ENCODE measurements around the gene LGALS9C. TPM values are rescaled to one million over a fixed set of nuclear protein-coding genes. Genes with fewer than 3 reads are reported as not detected.
"Not testable (repeated sequence)": the region's sequence is repeated elsewhere in the genome, so short reads cannot be mapped to it uniquely, and the experiment has no call there.

Gene LGALS9C
- total RNA-seq, 1 experiment from 2014 or later = not detected

DNA sequence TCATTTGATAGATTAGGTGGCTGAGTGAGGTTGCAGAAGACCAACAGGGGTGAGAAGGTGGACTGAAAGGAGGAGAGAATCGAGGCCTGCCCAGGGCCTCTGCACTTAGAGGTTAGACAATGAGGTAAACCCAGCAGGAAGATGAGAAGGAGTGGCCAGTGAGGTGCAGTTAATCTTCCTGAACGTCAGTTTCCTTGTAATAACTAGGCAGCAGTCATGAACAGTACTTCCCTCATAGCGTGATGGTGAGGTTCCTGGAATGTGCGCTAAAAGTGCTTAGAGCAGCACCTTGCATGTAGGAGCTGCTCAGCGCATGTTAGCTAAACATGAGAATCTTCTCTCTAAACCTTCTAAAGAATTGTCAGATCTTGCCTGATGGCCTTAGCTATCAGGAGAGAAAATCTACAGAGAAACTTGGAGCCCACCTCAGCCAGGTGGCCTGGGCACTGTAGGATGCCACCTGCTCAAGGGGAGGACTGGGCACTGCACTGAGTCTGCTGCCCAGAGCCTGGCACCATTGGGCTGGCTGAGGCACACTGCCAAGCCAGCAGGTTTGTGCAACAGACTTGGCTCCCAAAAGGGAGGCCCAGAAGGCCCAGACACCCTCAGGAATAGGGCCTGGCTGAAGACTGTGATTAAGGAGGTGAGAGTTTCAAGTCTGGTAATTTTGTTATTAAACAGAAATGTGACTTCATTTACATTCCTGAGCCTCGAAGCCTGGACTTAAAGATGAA is 10.2 kb upstream of the LGALS9C start:
- ATAC-seq; H2AFZ ChIP-seq (ENCODE audit: low read depth, low read length, poor library complexity, severe bottlenecking); H3K79me2 ChIP-seq (ENCODE audit: insufficient read depth, low read length); H3K4me1 ChIP-seq (ENCODE audit: control insufficient read depth in 1 of 2, insufficient read depth in 2 of 2, low read length in 2 of 2); H3K4me3 ChIP-seq (replicated peaks in 1 of 2; ENCODE audit: low read depth in 1 of 2, low read length in 2 of 2); RAD21 ChIA-PET (ENCODE audit: low non-redundant PET in 1 of 2, low total read pairs in 2 of 2, uncharacterized antibody in 2 of 2, unreplicated experiment in 2 of 2); H3K4me2 ChIP-seq (ENCODE audit: low read length); H3K27me3 ChIP-seq (ENCODE audit: insufficient read depth, low read length); H3K9ac ChIP-seq (ENCODE audit: low read length); intact Hi-C loops (cut with micrococcal nuclease); H4K20me1 ChIP-seq (ENCODE audit: insufficient read depth); H3K36me3 ChIP-seq (ENCODE audit: control insufficient read depth in 1 of 2, insufficient read depth in 2 of 2, low read length in 2 of 2); POLR2A ChIA-PET; BruUV-seq (replicated peaks); H3K9me3 ChIP-seq (ENCODE audit: control insufficient read depth in 1 of 2, insufficient read depth in 1 of 2, low read depth in 1 of 2, low read length in 2 of 2); H3K27ac ChIP-seq (ENCODE audit: low read depth, low read length); CTCF ChIA-PET; DNase-seq (ENCODE audit: low read depth, low spot score); H3K9me2 ChIP-seq (ENCODE audit: insufficient read depth): not testable (repeated sequence)

DNA sequence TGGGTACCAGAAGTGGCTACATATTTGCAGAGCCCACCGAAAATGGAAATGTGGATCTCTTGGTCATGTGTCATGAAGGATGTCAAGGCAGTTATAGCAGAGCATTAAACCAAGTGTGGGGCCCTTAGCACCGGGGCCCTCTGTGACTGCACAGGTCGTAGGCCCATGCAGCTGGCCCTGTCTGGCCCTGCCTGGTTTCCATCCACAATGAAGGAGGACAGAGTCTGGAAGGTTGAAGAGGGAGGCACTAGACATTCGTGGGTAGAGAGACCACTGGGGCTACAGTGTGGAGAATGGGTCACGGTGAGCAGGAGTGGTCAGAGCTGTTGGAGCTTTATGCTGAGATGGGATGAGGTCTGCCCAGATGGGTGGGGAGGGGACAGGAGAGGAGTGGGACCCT is 9.6 kb upstream of the LGALS9C start:
- CTCF ChIA-PET = not testable (repeated sequence)

DNA sequence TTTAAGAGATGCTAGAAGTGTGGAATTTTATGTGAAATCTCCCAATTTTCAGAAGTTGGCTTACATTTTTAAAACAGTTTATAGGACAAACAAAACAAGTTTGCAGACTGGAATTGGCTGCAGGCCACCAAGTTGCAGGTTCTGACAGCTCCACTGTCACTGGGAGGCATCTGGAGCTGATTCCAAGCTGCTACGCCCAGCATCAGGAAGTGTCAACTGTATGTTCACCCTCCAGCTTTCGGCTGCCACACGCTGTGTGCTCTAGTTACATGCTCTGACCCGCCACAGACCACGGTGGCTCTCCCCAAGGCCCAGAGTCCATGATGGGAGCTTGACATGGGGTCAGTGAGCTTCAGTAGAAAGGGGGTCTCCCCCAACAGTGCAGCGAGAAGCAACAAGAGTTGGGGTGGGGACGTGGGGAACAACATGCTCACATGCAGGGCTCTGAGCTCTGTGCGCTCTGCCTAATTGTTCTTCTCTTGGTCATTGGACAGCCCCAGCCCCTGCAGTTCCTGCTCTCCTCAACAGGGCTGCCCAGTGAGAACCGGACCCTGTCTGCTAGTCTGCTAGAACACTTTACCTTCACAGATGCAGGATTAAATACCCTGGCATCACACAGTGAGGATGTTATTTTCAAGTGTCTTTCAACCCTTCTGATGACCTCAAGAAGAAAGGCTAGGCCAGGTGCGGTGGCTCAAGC is 8.0 kb upstream of the LGALS9C start:
- RAD21 ChIA-PET (ENCODE audit: low non-redundant PET in 1 of 2, low total read pairs in 2 of 2, uncharacterized antibody in 2 of 2, unreplicated experiment in 2 of 2); ATAC-seq: not testable (repeated sequence)

More for the DNA sequence above, 9.6 kb upstream of the LGALS9C start:
- H3K27ac ChIP-seq (ENCODE audit: low read depth, low read length); H4K20me1 ChIP-seq (ENCODE audit: insufficient read depth); H3K27me3 ChIP-seq (ENCODE audit: insufficient read depth, low read length); ATAC-seq; H3K36me3 ChIP-seq (ENCODE audit: control insufficient read depth in 1 of 2, insufficient read depth in 2 of 2, low read length in 2 of 2); H2AFZ ChIP-seq (ENCODE audit: low read depth, low read length, poor library complexity, severe bottlenecking); BruUV-seq (replicated peaks); H3K9me3 ChIP-seq (ENCODE audit: control insufficient read depth in 1 of 2, insufficient read depth in 1 of 2, low read depth in 1 of 2, low read length in 2 of 2); H3K4me2 ChIP-seq (ENCODE audit: low read length); H3K4me1 ChIP-seq (ENCODE audit: control insufficient read depth in 1 of 2, insufficient read depth in 2 of 2, low read length in 2 of 2); intact Hi-C loops (cut with micrococcal nuclease); H3K79me2 ChIP-seq (ENCODE audit: insufficient read depth, low read length); H3K9me2 ChIP-seq (ENCODE audit: insufficient read depth); DNase-seq (ENCODE audit: low read depth, low spot score); RAD21 ChIA-PET (ENCODE audit: low non-redundant PET in 1 of 2, low total read pairs in 2 of 2, uncharacterized antibody in 2 of 2, unreplicated experiment in 2 of 2); H3K4me3 ChIP-seq (replicated peaks in 1 of 2; ENCODE audit: low read depth in 1 of 2, low read length in 2 of 2); POLR2A ChIA-PET; H3K9ac ChIP-seq (ENCODE audit: low read length): not testable (repeated sequence)

DNA sequence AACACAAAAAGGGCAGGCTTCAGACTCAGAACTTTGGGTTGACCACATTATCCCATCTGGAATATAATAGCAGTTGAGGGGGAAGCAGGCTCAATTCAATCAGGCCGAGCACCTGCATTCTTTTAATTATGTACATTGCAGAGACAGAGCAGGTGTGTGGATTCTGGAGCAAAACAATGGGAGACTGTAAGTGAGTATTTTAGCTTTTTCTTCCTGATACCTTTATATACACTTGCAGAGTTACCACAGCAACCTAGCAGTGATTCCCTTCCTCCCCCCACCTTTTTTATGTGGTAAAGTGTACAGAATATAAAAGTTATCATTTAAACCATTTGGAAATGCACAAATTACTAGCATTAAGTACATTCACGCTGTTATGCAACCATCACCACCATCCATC is 6.8 kb upstream of the LGALS9C start:
- H3K4me2 ChIP-seq (ENCODE audit: low read length); H3K9me2 ChIP-seq (ENCODE audit: insufficient read depth); H3K36me3 ChIP-seq (ENCODE audit: control insufficient read depth in 1 of 2, insufficient read depth in 2 of 2, low read length in 2 of 2); H2AFZ ChIP-seq (ENCODE audit: low read depth, low read length, poor library complexity, severe bottlenecking); POLR2A ChIA-PET; H3K4me3 ChIP-seq (replicated peaks in 1 of 2; ENCODE audit: low read depth in 1 of 2, low read length in 2 of 2); CTCF ChIA-PET; H3K9ac ChIP-seq (ENCODE audit: low read length); H3K27me3 ChIP-seq (ENCODE audit: insufficient read depth, low read length); H3K27ac ChIP-seq (ENCODE audit: low read depth, low read length); H3K9me3 ChIP-seq (ENCODE audit: control insufficient read depth in 1 of 2, insufficient read depth in 1 of 2, low read depth in 1 of 2, low read length in 2 of 2); DNase-seq (ENCODE audit: low read depth, low spot score); H3K79me2 ChIP-seq (ENCODE audit: insufficient read depth, low read length); H4K20me1 ChIP-seq (ENCODE audit: insufficient read depth); ATAC-seq; RAD21 ChIA-PET (ENCODE audit: low non-redundant PET in 1 of 2, low total read pairs in 2 of 2, uncharacterized antibody in 2 of 2, unreplicated experiment in 2 of 2); intact Hi-C loops (cut with micrococcal nuclease); BruUV-seq (replicated peaks); H3K4me1 ChIP-seq (ENCODE audit: control insufficient read depth in 1 of 2, insufficient read depth in 2 of 2, low read length in 2 of 2): not testable (repeated sequence)

More for the DNA sequence above, 8.0 kb upstream of the LGALS9C start:
- H3K4me1 ChIP-seq (ENCODE audit: control insufficient read depth in 1 of 2, insufficient read depth in 2 of 2, low read length in 2 of 2); H3K79me2 ChIP-seq (ENCODE audit: insufficient read depth, low read length); H3K4me3 ChIP-seq (replicated peaks in 1 of 2; ENCODE audit: low read depth in 1 of 2, low read length in 2 of 2); H2AFZ ChIP-seq (ENCODE audit: low read depth, low read length, poor library complexity, severe bottlenecking); H3K9ac ChIP-seq (ENCODE audit: low read length); intact Hi-C loops (cut with micrococcal nuclease); H3K9me3 ChIP-seq (ENCODE audit: control insufficient read depth in 1 of 2, insufficient read depth in 1 of 2, low read depth in 1 of 2, low read length in 2 of 2); CTCF ChIA-PET; H3K4me2 ChIP-seq (ENCODE audit: low read length); DNase-seq (ENCODE audit: low read depth, low spot score); POLR2A ChIA-PET; BruUV-seq (replicated peaks); H3K9me2 ChIP-seq (ENCODE audit: insufficient read depth); H3K27me3 ChIP-seq (ENCODE audit: insufficient read depth, low read length); H4K20me1 ChIP-seq (ENCODE audit: insufficient read depth); H3K27ac ChIP-seq (ENCODE audit: low read depth, low read length); H3K36me3 ChIP-seq (ENCODE audit: control insufficient read depth in 1 of 2, insufficient read depth in 2 of 2, low read length in 2 of 2): not testable (repeated sequence)
